NCI-H1105 (cell line): ENCODE results near the gene TAC3.
"Not testable (repeated sequence)": the region's sequence is repeated elsewhere in the genome, so short reads cannot be mapped to it uniquely, and the experiment has no call there.

ENCODE experiments used
- DNase-seq: peaks from one replicate; lab custom pipeline; 2025; lab: John Stamatoyannopoulos, UW

Gene TAC3

GRCh38 chr12:56982578-56983236, 33.6 kb downstream of the TAC3 start:
- not testable (repeated sequence) for DNase-seq

GRCh38 chr12:56980941-56981530, 35.3 kb downstream of the TAC3 start:
- DNase-seq = no peak

GRCh38 chr12:56980268-56980667, 36.1 kb downstream of the TAC3 start:
- no peak for DNase-seq

- DNase-seq = no peak
These were observed 36.7 kb downstream of the TAC3 start for GRCh38 chr12:56979628-56980027.

GRCh38 chr12:56978397-56979138, 37.8 kb downstream of the TAC3 start:
- DNase-seq = no peak

- DNase-seq = not testable (repeated sequence)
These were observed 39.0 kb downstream of the TAC3 start for GRCh38 chr12:56977361-56977760.

- DNase-seq = not testable (repeated sequence)
These were observed 42.1 kb downstream of the TAC3 start for GRCh38 chr12:56974224-56974623.

GRCh38 chr12:56968910-56969309, 47.4 kb downstream of the TAC3 start:
- not testable (repeated sequence) for DNase-seq

GRCh38 chr12:56965997-56966642, 50.2 kb downstream of the TAC3 start:
- not testable (repeated sequence) for DNase-seq

- not testable (repeated sequence) for DNase-seq
These were observed 51.2 kb downstream of the TAC3 start for GRCh38 chr12:56965124-56965523.

- not testable (repeated sequence) for DNase-seq
These were observed 52.8 kb downstream of the TAC3 start for GRCh38 chr12:56963557-56963956.

- DNase-seq = not testable (repeated sequence)
These were observed 54.1 kb downstream of the TAC3 start for GRCh38 chr12:56962247-56962646.
